ENCODE data around the gene CCZ1. TPM values are rescaled to one million over a fixed set of nuclear protein-coding genes. Genes with fewer than 3 reads are reported as not detected.
"Not testable (repeated sequence)": the region's sequence is repeated elsewhere in the genome, so short reads cannot be mapped to it uniquely, and the experiment has no call there.

Gene CCZ1
- total RNA-seq, 1 donor from 2014 or later: 101 TPM

- DNase-seq (ENCODE audit: low spot score); H3K4me3 Mint-ChIP-seq; H3K27me3 Mint-ChIP-seq (ENCODE audit: insufficient read depth); H3K27ac Mint-ChIP-seq; H3K4me1 Mint-ChIP-seq (ENCODE audit: low read depth); H3K9me3 Mint-ChIP-seq; intact Hi-C loops (cut with micrococcal nuclease); H3K36me3 Mint-ChIP-seq (ENCODE audit: low read depth): not testable (repeated sequence)
Observed at GRCh38 chr7:5879591-5879990, 18.9 kb upstream of the CCZ1 start.

- intact Hi-C loops (cut with micrococcal nuclease); H3K27ac Mint-ChIP-seq; H3K27me3 Mint-ChIP-seq (ENCODE audit: insufficient read depth); DNase-seq (ENCODE audit: low spot score); H3K36me3 Mint-ChIP-seq (ENCODE audit: low read depth); H3K4me1 Mint-ChIP-seq (ENCODE audit: low read depth); H3K9me3 Mint-ChIP-seq; H3K4me3 Mint-ChIP-seq: not testable (repeated sequence)
Observed at GRCh38 chr7:5880106-5880505, 18.4 kb upstream of the CCZ1 start.

- H3K4me3 Mint-ChIP-seq; DNase-seq (ENCODE audit: low spot score); H3K4me1 Mint-ChIP-seq (ENCODE audit: low read depth); H3K36me3 Mint-ChIP-seq (ENCODE audit: low read depth); intact Hi-C loops (cut with micrococcal nuclease); H3K27me3 Mint-ChIP-seq (ENCODE audit: insufficient read depth); H3K27ac Mint-ChIP-seq; H3K9me3 Mint-ChIP-seq: not testable (repeated sequence)
Observed at GRCh38 chr7:5884431-5884830, 14.1 kb upstream of the CCZ1 start.

GRCh38 chr7:5888021-5888420 lies 10.5 kb upstream of the CCZ1 start:
- H3K36me3 Mint-ChIP-seq (ENCODE audit: low read depth); H3K4me3 Mint-ChIP-seq; H3K27ac Mint-ChIP-seq; H3K9me3 Mint-ChIP-seq; DNase-seq (ENCODE audit: low spot score); H3K4me1 Mint-ChIP-seq (ENCODE audit: low read depth); intact Hi-C loops (cut with micrococcal nuclease); H3K27me3 Mint-ChIP-seq (ENCODE audit: insufficient read depth): not testable (repeated sequence)

- DNase-seq (ENCODE audit: low spot score); H3K27ac Mint-ChIP-seq; H3K4me1 Mint-ChIP-seq (ENCODE audit: low read depth); intact Hi-C loops (cut with micrococcal nuclease); H3K4me3 Mint-ChIP-seq; H3K27me3 Mint-ChIP-seq (ENCODE audit: insufficient read depth); H3K36me3 Mint-ChIP-seq (ENCODE audit: low read depth); H3K9me3 Mint-ChIP-seq: not testable (repeated sequence)
Observed at GRCh38 chr7:5890244-5890643, 8.3 kb upstream of the CCZ1 start.

GRCh38 chr7:5892498-5892897 lies 6.0 kb upstream of the CCZ1 start:
- no peak for DNase-seq (ENCODE audit: low spot score)
- H3K27me3 Mint-ChIP-seq (ENCODE audit: insufficient read depth): no peaks in the 10 kb centered on the region
- no peaks in the 10 kb centered on the region for H3K9me3 Mint-ChIP-seq
- H3K4me1 Mint-ChIP-seq (ENCODE audit: low read depth): no peaks in the 10 kb centered on the region
- H3K4me3 Mint-ChIP-seq: no peak overlapping the region
- intact Hi-C loops (cut with micrococcal nuclease): no loop called here
- H3K36me3 Mint-ChIP-seq (ENCODE audit: low read depth): no peaks in the 10 kb centered on the region
- H3K27ac Mint-ChIP-seq: no peak overlapping the region

- H3K36me3 Mint-ChIP-seq (ENCODE audit: low read depth); H3K9me3 Mint-ChIP-seq; H3K4me1 Mint-ChIP-seq (ENCODE audit: low read depth); DNase-seq (ENCODE audit: low spot score); H3K27ac Mint-ChIP-seq; intact Hi-C loops (cut with micrococcal nuclease); H3K27me3 Mint-ChIP-seq (ENCODE audit: insufficient read depth): not testable (repeated sequence)
- peak overlapping the region; percentile 67 for H3K4me3 Mint-ChIP-seq
Observed at GRCh38 chr7:5897369-5897919, 1.1 kb upstream of the CCZ1 start.

GRCh38 chr7:5903002-5903401 lies 4.5 kb downstream of the CCZ1 start:
- H3K9me3 Mint-ChIP-seq; H3K4me1 Mint-ChIP-seq (ENCODE audit: low read depth); DNase-seq (ENCODE audit: low spot score); H3K36me3 Mint-ChIP-seq (ENCODE audit: low read depth); H3K27ac Mint-ChIP-seq; intact Hi-C loops (cut with micrococcal nuclease); H3K27me3 Mint-ChIP-seq (ENCODE audit: insufficient read depth); H3K4me3 Mint-ChIP-seq: not testable (repeated sequence)

- H3K4me1 Mint-ChIP-seq (ENCODE audit: low read depth); DNase-seq (ENCODE audit: low spot score); H3K36me3 Mint-ChIP-seq (ENCODE audit: low read depth); H3K27me3 Mint-ChIP-seq (ENCODE audit: insufficient read depth); H3K9me3 Mint-ChIP-seq; H3K27ac Mint-ChIP-seq; H3K4me3 Mint-ChIP-seq; intact Hi-C loops (cut with micrococcal nuclease): not testable (repeated sequence)
Observed at GRCh38 chr7:5904726-5905125, 6.2 kb downstream of the CCZ1 start.

GRCh38 chr7:5908835-5909234 lies 10.3 kb downstream of the CCZ1 start:
- H3K27me3 Mint-ChIP-seq (ENCODE audit: insufficient read depth); H3K4me3 Mint-ChIP-seq; H3K27ac Mint-ChIP-seq; H3K4me1 Mint-ChIP-seq (ENCODE audit: low read depth); DNase-seq (ENCODE audit: low spot score); H3K36me3 Mint-ChIP-seq (ENCODE audit: low read depth); H3K9me3 Mint-ChIP-seq; intact Hi-C loops (cut with micrococcal nuclease): not testable (repeated sequence)

GRCh38 chr7:5916529-5916928 lies 18.0 kb downstream of the CCZ1 start:
- H3K27ac Mint-ChIP-seq; H3K27me3 Mint-ChIP-seq (ENCODE audit: insufficient read depth); H3K4me1 Mint-ChIP-seq (ENCODE audit: low read depth); H3K4me3 Mint-ChIP-seq; DNase-seq (ENCODE audit: low spot score); H3K36me3 Mint-ChIP-seq (ENCODE audit: low read depth); intact Hi-C loops (cut with micrococcal nuclease); H3K9me3 Mint-ChIP-seq: not testable (repeated sequence)

GRCh38 chr7:5924180-5924579 lies 25.6 kb downstream of the CCZ1 start:
- H3K27me3 Mint-ChIP-seq (ENCODE audit: insufficient read depth); DNase-seq (ENCODE audit: low spot score); H3K9me3 Mint-ChIP-seq; H3K36me3 Mint-ChIP-seq (ENCODE audit: low read depth); H3K4me3 Mint-ChIP-seq; H3K4me1 Mint-ChIP-seq (ENCODE audit: low read depth); intact Hi-C loops (cut with micrococcal nuclease); H3K27ac Mint-ChIP-seq: not testable (repeated sequence)

- DNase-seq (ENCODE audit: low spot score); H3K36me3 Mint-ChIP-seq (ENCODE audit: low read depth); H3K27ac Mint-ChIP-seq; H3K4me3 Mint-ChIP-seq; H3K4me1 Mint-ChIP-seq (ENCODE audit: low read depth); H3K27me3 Mint-ChIP-seq (ENCODE audit: insufficient read depth); H3K9me3 Mint-ChIP-seq; intact Hi-C loops (cut with micrococcal nuclease): not testable (repeated sequence)
Observed at GRCh38 chr7:5924630-5925029, 26.1 kb downstream of the CCZ1 start.

- H3K4me3 Mint-ChIP-seq; DNase-seq (ENCODE audit: low spot score); intact Hi-C loops (cut with micrococcal nuclease); H3K9me3 Mint-ChIP-seq; H3K36me3 Mint-ChIP-seq (ENCODE audit: low read depth); H3K27me3 Mint-ChIP-seq (ENCODE audit: insufficient read depth); H3K27ac Mint-ChIP-seq; H3K4me1 Mint-ChIP-seq (ENCODE audit: low read depth): not testable (repeated sequence)
Observed at GRCh38 chr7:5926263-5926870, 27.8 kb downstream of the CCZ1 start.
